Stimulated activated CD4-positive, alpha-beta T cell treated with anti-CD3 and anti-CD28 coated beads, Interleukin-2, amount 100 ng/mL, for 48 hours (primary cell): ENCODE measurements around the gene STK38L.

Experiments used
- DNase-seq, 2 donors: peaks; one replicate each; pipeline ENCODE4 v3.0.0-alpha.2; 2020

STK38L gene

GRCh38 chr12:27243804-27244688 is at the start of gene STK38L:
Gene STK38L, plus strand, starts transcription at chr12:27244286. Its CDS starts 53,435 bp downstream, at chr12:27297721.
- DNase-seq = peak; percentile 97 to 98

GRCh38 chr12:27194644-27195043 is 49.4 kb upstream of the STK38L start:
- DNase-seq = no peak

- no peak for DNase-seq
Observed at GRCh38 chr12:27198036-27198435, 46.0 kb upstream of the STK38L start.

- no peak for DNase-seq
Observed at GRCh38 chr12:27199638-27200300, 44.3 kb upstream of the STK38L start.

GRCh38 chr12:27201169-27201568 is 42.9 kb upstream of the STK38L start:
- DNase-seq = no peak

- DNase-seq = no peak
Observed at GRCh38 chr12:27206801-27207502, 37.1 kb upstream of the STK38L start.

GRCh38 chr12:27207615-27208413 is 36.3 kb upstream of the STK38L start:
- peak; percentile 13 to 33 for DNase-seq

- DNase-seq = no peak
Observed at GRCh38 chr12:27208414-27208750, 35.7 kb upstream of the STK38L start.

- no peak for DNase-seq
Observed at GRCh38 chr12:27209257-27209910, 34.7 kb upstream of the STK38L start.

- no peak for DNase-seq
Observed at GRCh38 chr12:27210187-27210586, 33.9 kb upstream of the STK38L start.

- DNase-seq = no peak
Observed at GRCh38 chr12:27212861-27213260, 31.2 kb upstream of the STK38L start.

GRCh38 chr12:27213304-27213703 is 30.8 kb upstream of the STK38L start:
- no peak for DNase-seq

GRCh38 chr12:27213830-27214787 is 30.0 kb upstream of the STK38L start:
- no peak for DNase-seq

GRCh38 chr12:27217590-27217989 is 26.5 kb upstream of the STK38L start:
- no peak for DNase-seq

GRCh38 chr12:27219693-27220054 is 24.4 kb upstream of the STK38L start:
- no peak for DNase-seq

GRCh38 chr12:27220055-27220987 is 23.8 kb upstream of the STK38L start:
- no peak for DNase-seq

GRCh38 chr12:27220988-27221345 is 23.1 kb upstream of the STK38L start:
- no peak for DNase-seq

GRCh38 chr12:27221625-27222387 is 22.3 kb upstream of the STK38L start:
- DNase-seq = no peak

- DNase-seq = no peak
Observed at GRCh38 chr12:27226407-27226929, 17.6 kb upstream of the STK38L start.
